PFSK-1 (cell line): Measurements from ENCODE around the gene FN1.

Experiments
- FOXP2 ChIP-seq: optimal IDR thresholded peaks from 2 replicates; pipeline ENCODE3; 2011; ENCODE audit warnings: borderline replicate concordance, control low read depth, inconsistent platforms; ENCODE audit not compliant: insufficient read depth; ENCODE audit errors: extremely low read length, extremely low read depth
- POLR2AphosphoS5 ChIP-seq: IDR thresholded peaks from 2 replicates; pipeline ENCODE4 v1.6.1; 2012; ENCODE audit warnings: low read depth, mild to moderate bottlenecking, control low read depth, low read length, moderate library complexity
- REST ChIP-seq, 2 experiments: IDR thresholded peaks; 2 replicates each; pipeline versions ENCODE4 v1.6.1 to v1.8.0; 2011 to 2012; ENCODE audit warnings: low read depth in 2 of 2, low read length in 2 of 2, control low read depth in 1 of 2, inconsistent platforms in 1 of 2, mild to moderate bottlenecking in 1 of 2, moderate library complexity in 1 of 2; ENCODE audit not compliant: insufficient read depth in 1 of 2
- SIN3A ChIP-seq: IDR thresholded peaks from 2 replicates; pipeline ENCODE4 v1.6.1; 2012; ENCODE audit warnings: mild to moderate bottlenecking, low read length, moderate library complexity, borderline replicate concordance; ENCODE audit not compliant: insufficient read depth
- TAF1 ChIP-seq: IDR thresholded peaks from 2 replicates; pipeline ENCODE4 v1.6.1; 2012; ENCODE audit warnings: low read length, control low read depth, borderline replicate concordance; ENCODE audit not compliant: insufficient read depth

FN1 gene

GRCh38 chr2:215392687-215393270, 43.1 kb downstream of the FN1 start:
- no peak for TF ChIP-seq REST (IDR thresholded peaks at IDR 0.05; ENCODE audit: insufficient read depth in 1 of 2, low read depth in 2 of 2, low read length in 2 of 2)
- TF ChIP-seq SIN3A: no peak
- TF ChIP-seq TAF1: no peak
- no peak for TF ChIP-seq POLR2AphosphoS5
- TF ChIP-seq FOXP2: no peak

GRCh38 chr2:215392164-215392563, 43.7 kb downstream of the FN1 start:
- TF ChIP-seq SIN3A: no peak
- no peak for TF ChIP-seq FOXP2
- TF ChIP-seq REST (IDR thresholded peaks at IDR 0.05; ENCODE audit: insufficient read depth in 1 of 2, low read depth in 2 of 2, low read length in 2 of 2): no peak
- no peak for TF ChIP-seq TAF1
- TF ChIP-seq POLR2AphosphoS5: no peak

- TF ChIP-seq REST (IDR thresholded peaks at IDR 0.05; ENCODE audit: insufficient read depth in 1 of 2, low read depth in 2 of 2, low read length in 2 of 2): no peak
- TF ChIP-seq TAF1: no peak
- no peak for TF ChIP-seq FOXP2
- TF ChIP-seq SIN3A: no peak
- TF ChIP-seq POLR2AphosphoS5: no peak
These were observed 44.3 kb downstream of the FN1 start for GRCh38 chr2:215391531-215391930.

- no peak for TF ChIP-seq REST (IDR thresholded peaks at IDR 0.05; ENCODE audit: insufficient read depth in 1 of 2, low read depth in 2 of 2, low read length in 2 of 2)
These were observed 45.3 kb downstream of the FN1 start for GRCh38 chr2:215390550-215390913.

GRCh38 chr2:215388002-215388728, 47.7 kb downstream of the FN1 start:
- TF ChIP-seq REST (IDR thresholded peaks at IDR 0.05; ENCODE audit: insufficient read depth in 1 of 2, low read depth in 2 of 2, low read length in 2 of 2): no peak
- no peak for TF ChIP-seq POLR2AphosphoS5
